GM18873 (cell line): ENCODE results near the gene MRGPRX3.
"Not testable (repeated sequence)": the region's sequence is repeated elsewhere in the genome, so short reads cannot be mapped to it uniquely, and the experiment has no call there.

Experiments
- ATAC-seq: cut with Tn5 transposase; IDR thresholded peaks from one replicate; pipeline ENCODE4 v1.9.1; 2021; ENCODE audit warnings: mild to moderate bottlenecking, moderate library complexity, moderate number of reproducible peaks; ENCODE audit not compliant: unreplicated experiment, low FRiP score

The MRGPRX3 gene

GRCh38 chr11:18132341-18132740, at the start of gene MRGPRX3:
TSS of gene MRGPRX3 (plus strand) at chr11:18132571. CDS start at chr11:18137203, 4,632 bp downstream.
- no peak for ATAC-seq

DNA sequence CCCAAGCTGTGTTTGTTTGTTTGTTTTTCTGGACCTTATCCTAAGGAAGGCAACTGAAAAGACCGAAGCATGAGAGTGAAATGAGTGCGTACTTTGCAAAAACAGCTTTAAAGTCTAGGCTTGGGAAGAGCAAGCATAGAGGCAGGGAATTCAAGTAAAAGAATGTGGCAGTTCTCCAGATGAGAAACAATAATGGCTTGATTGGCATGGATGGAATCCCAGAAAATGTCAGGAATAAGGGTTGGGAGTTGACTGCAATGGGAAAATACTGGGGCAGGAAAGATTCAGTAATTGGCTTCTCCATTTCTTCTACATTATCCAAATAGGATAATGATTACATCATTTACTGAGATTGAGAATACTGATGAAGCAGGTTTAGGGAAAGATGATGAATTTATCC, 44.0 kb upstream of the MRGPRX3 start:
- no peak for ATAC-seq

DNA sequence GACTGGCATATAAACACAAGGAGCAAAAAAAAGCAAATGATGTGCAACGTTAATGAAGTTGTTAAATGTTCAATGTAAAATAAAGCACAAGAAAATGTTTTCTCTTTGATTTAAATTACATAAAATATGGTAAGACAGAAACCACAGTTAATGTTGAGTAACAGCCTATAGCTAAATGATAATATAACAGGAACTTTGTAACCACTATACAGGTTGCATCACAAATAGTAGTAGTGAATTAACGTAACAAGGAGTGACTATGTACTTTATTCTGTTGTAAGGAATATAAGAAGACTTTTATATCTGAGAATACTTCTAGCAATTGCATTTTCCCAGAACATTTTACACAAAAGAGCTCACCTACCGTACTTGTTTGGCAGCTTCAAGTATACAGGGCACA, 43.4 kb upstream of the MRGPRX3 start:
- ATAC-seq = no peak

DNA sequence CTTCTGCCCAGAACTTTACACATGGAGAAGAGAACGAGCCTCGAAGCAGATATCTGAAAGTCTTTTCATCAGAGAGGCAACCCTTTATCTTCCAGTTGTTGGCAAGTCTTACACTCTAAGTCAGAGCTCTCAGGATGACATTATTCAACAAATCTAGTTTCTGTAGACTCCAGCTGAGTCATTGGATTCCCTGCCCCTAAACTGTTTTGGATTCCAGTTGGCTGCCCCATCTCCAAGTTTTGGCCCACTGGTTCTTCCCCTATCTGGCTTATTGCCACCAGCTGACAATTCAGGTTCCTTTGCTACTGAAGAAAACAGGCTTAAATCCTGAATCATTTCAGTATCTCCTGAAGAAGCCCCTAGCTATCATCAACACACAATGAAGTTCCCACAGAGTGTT, 40.6 kb upstream of the MRGPRX3 start:
- no peak for ATAC-seq

GRCh38 chr11:18093959-18094358, 38.4 kb upstream of the MRGPRX3 start:
- ATAC-seq = no peak

- no peak for ATAC-seq
Measured at GRCh38 chr11:18100926-18101656, 31.3 kb upstream of the MRGPRX3 start.

GRCh38 chr11:18105086-18105801, 27.1 kb upstream of the MRGPRX3 start:
- ATAC-seq = no peak

GRCh38 chr11:18105802-18106574, 26.4 kb upstream of the MRGPRX3 start, which contains the start of gene SAAL1:
TSS of gene SAAL1 (minus strand) at chr11:18106082. CDS start at chr11:18106041, 41 bp downstream.
- peak; percentile 91 for ATAC-seq

DNA sequence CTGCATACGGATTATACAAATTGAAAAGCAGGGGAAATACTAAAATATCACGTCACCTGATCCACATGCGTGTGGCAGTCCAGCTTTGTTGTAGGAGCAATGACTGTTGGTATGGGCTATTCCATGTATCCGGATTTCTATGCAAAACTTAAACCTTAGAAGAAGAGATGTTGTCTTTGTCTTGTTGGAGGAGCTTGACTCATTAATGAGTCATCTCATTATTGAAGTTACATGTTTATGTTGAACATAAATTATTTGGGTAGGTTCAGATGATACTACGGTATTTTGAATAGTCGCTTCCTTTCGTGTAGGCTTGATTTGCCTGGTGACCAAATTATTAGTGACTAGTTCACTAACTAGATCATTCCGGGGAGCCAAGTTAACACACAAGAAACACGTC, 25.7 kb upstream of the MRGPRX3 start:
- ATAC-seq = no peak

GRCh38 chr11:18108254-18108653, 24.1 kb upstream of the MRGPRX3 start:
- no peak for ATAC-seq

DNA sequence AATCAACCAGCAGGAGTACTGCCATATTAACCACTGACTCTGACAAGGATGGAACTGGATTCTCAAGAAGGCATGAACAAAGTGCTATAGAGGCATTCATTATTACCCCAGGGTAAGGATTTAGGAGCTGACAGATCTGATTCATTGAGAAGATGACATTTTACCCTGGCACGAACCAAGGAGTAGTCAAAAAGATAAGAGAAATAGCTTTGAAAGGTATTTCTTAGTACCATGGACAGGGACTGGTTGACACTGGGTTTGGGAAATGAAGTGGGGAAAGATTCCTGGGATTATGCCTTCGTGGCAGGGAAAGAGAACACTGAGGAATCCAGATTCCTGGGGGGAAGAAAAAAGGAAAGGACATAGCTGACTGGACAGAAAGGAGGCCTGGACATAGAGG, 21.4 kb upstream of the MRGPRX3 start:
- no peak for ATAC-seq

DNA sequence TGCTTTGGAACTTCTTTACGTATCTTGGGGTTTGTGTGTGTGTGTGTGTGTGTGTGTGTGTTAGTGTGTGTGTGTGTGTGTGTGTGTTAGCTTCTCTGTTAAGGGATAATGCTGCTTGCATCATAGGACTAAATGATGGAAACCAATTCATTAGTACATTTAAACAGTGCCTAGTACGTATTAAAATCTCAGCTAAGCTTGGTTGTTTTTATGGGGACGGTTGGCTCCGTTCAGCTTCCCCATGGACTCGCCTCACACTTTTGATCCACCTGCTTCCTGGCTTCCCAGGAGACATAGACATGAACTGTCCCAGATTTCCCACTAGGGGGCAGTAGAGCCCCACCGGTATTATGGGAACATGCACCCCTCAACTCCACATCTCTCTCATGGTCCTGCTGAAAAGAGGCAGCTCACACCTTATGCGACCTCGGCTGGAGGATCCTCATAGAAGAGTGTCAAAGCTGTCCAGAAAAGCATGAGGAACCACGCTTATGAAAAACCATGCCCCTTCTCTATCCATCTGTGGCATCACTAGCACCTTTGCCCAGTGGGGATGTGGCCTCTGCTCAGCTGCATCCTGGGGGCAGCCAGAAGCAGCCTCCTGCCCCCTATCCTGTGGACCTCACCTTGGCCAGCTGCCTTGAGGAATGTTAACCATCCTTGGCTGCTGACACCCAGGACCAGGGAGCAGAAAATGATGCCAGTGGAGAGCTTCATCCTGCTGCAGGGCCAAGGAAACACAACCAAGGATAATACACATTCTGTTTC, 16.8 kb upstream of the MRGPRX3 start:
- peak; percentile 82 for ATAC-seq

- ATAC-seq = not testable (repeated sequence)
Measured at GRCh38 chr11:18121331-18121828, 11.0 kb upstream of the MRGPRX3 start.

DNA sequence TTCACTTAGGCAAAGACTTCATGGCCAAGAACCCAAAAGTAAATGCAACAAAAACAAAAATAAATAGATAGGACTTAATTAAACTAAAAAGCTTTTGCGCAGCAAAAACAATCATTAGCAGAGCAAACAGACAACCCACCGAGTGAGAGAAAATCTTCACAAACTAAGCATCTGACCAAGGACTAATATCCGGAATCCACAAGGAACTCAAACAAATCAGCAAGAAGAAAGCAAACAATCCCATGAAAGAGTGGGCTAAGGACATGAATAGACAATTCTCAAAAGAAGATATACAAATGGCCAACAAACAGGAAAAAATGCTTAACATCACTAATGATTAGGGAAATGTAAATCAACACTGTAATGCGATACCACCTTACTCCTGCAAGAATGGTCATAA, 1.3 kb upstream of the MRGPRX3 start:
- not testable (repeated sequence) for ATAC-seq

DNA sequence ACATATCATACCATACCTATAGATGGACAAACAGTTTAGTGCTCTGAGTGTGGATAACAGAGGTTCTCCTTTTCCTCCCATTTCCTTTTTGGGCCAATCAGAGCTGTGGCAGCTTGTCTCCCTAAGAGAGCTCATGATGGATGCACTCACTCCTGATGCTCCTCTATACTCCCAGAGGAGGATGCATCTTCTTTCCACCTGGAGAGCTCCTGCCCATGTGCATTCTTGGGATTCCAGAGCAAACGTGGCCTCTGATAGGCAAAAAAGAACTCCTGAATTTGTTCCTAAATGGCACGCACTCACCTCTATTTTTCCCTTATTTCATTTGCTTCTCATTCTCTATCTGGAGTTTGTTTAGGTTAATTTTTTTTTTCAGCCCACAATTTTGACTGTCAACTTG, 2.9 kb downstream of the MRGPRX3 start:
- no peak for ATAC-seq

- no peak for ATAC-seq
Measured at GRCh38 chr11:18137186-18137800, 4.9 kb downstream of the MRGPRX3 start.

- no peak for ATAC-seq
Measured at GRCh38 chr11:18140145-18140544, 7.8 kb downstream of the MRGPRX3 start.

- no peak for ATAC-seq
Measured at GRCh38 chr11:18144243-18144642, 11.9 kb downstream of the MRGPRX3 start.

- ATAC-seq = no peak
Measured at GRCh38 chr11:18145025-18145424, 12.7 kb downstream of the MRGPRX3 start.

GRCh38 chr11:18145837-18146236, 13.5 kb downstream of the MRGPRX3 start:
- ATAC-seq = no peak
